Activated T-cell treated with anti-CD3 and anti-CD28 coated beads, Interleukin-2, amount 50 U/mL, for 4 hours (primary cell): ENCODE results near the gene SNTG2. TPM values are rescaled to one million over a fixed set of nuclear protein-coding genes. Genes with fewer than 3 reads are reported as not detected.
"Not testable (repeated sequence)": the region's sequence is repeated elsewhere in the genome, so short reads cannot be mapped to it uniquely, and the experiment has no call there.

Source experiments
- ATAC-seq, 2 donors: fragments of 200-7000 bp; cut with Tn5 transposase; one replicate each; pipeline ENCODE4 v1.10.0; 2021
- DNase-seq: peaks from one replicate; pipeline ENCODE4 v3.0.0-alpha.2; 2020
- H3K27me3 Mint-ChIP-seq: one replicate; pipeline ENCODE4 v1.8.0; 2021; ENCODE audit warnings: low read depth, mixed read lengths
- H3K36me3 Mint-ChIP-seq: one replicate; pipeline ENCODE4 v1.8.0; 2022; ENCODE audit warnings: mixed read lengths; ENCODE audit not compliant: insufficient read depth
- H3K4me1 Mint-ChIP-seq: one replicate; pipeline ENCODE4 v1.8.0; 2021; ENCODE audit warnings: low read depth, mixed read lengths
- H3K4me3 Mint-ChIP-seq: one replicate; pipeline ENCODE4 v1.8.0; 2021; ENCODE audit warnings: mild to moderate bottlenecking, moderate library complexity, mixed read lengths
- H3K9me3 Mint-ChIP-seq: one replicate; pipeline ENCODE4 v1.8.0; 2021; ENCODE audit warnings: mixed read lengths
- total RNA-seq, 3 donors: library from RNA; stranded (reverse); gene quantifications; one replicate each; pipeline ENCODE4 v1.2.1, GENCODE V29; 2021

The SNTG2 gene
- total RNA-seq, 3 donors from 2014 or later: 0.22 to 1.0 (median 0.98) TPM

GRCh38 chr2:1207962-1208510 is 257.4 kb downstream of the SNTG2 start:
- Mint-ChIP-seq H3K4me1 (no peaks in the 10 kb centered on the region), H3K36me3 (no peaks in the 10 kb centered on the region), H3K27me3 (no peaks in the 10 kb centered on the region), H3K4me3 (no peak overlapping the region), H3K9me3 (no peaks in the 10 kb centered on the region)
- DNase-seq (no peak), ATAC-seq (no peak)

GRCh38 chr2:1208522-1208921 is 257.9 kb downstream of the SNTG2 start:
- H3K9me3 Mint-ChIP-seq: peaks cover 2% of the 10 kb centered on the region
- ATAC-seq: no peak
- H3K36me3 Mint-ChIP-seq: no peaks in the 10 kb centered on the region
- no peak overlapping the region for H3K4me3 Mint-ChIP-seq
- H3K4me1 Mint-ChIP-seq: no peaks in the 10 kb centered on the region
- H3K27me3 Mint-ChIP-seq: no peaks in the 10 kb centered on the region
- DNase-seq: no peak

- DNase-seq: no peak
- Mint-ChIP-seq H3K27me3 (no peaks in the 10 kb centered on the region), H3K4me1 (no peaks in the 10 kb centered on the region), H3K9me3 (peaks cover 9% of the 10 kb centered on the region), H3K36me3 (no peaks in the 10 kb centered on the region), H3K4me3 (no peak overlapping the region)
- no peak for ATAC-seq
Observed at GRCh38 chr2:1209246-1209645, 258.6 kb downstream of the SNTG2 start.

- Mint-ChIP-seq H3K36me3 (no peaks in the 10 kb centered on the region), H3K4me3 (no peak overlapping the region), H3K9me3 (peaks cover 11% of the 10 kb centered on the region), H3K27me3 (no peaks in the 10 kb centered on the region), H3K4me1 (no peaks in the 10 kb centered on the region)
- DNase-seq (no peak), ATAC-seq (no peak)
Observed at GRCh38 chr2:1209761-1210160, 259.1 kb downstream of the SNTG2 start.

GRCh38 chr2:1210352-1210751 is 259.7 kb downstream of the SNTG2 start:
- DNase-seq: no peak
- Mint-ChIP-seq H3K4me1 (no peaks in the 10 kb centered on the region), H3K27me3 (no peaks in the 10 kb centered on the region), H3K9me3 (peaks cover 11% of the 10 kb centered on the region), H3K36me3 (no peaks in the 10 kb centered on the region), H3K4me3 (no peak overlapping the region)
- peak in 1 of 2 donors; percentile 55 for ATAC-seq

- Mint-ChIP-seq H3K27me3 (peaks cover 2% of the 10 kb centered on the region), H3K4me1 (peaks cover 3% of the 10 kb centered on the region), H3K4me3 (no peak overlapping the region)
Observed at GRCh38 chr2:1219901-1220573, 269.4 kb downstream of the SNTG2 start.

GRCh38 chr2:1222056-1222455 is 271.4 kb downstream of the SNTG2 start:
- H3K4me1 Mint-ChIP-seq: peaks cover 3% of the 10 kb centered on the region
- peaks cover 2% of the 10 kb centered on the region for H3K27me3 Mint-ChIP-seq
- H3K36me3 Mint-ChIP-seq: no peaks in the 10 kb centered on the region
- no peak for ATAC-seq
- H3K4me3 Mint-ChIP-seq: no peak overlapping the region
- DNase-seq: no peak
- no peaks in the 10 kb centered on the region for H3K9me3 Mint-ChIP-seq

More at GRCh38 chr2:1219901-1220573, 269.4 kb downstream of the SNTG2 start:
- Mint-ChIP-seq H3K9me3 (no peaks in the 10 kb centered on the region), H3K36me3 (no peaks in the 10 kb centered on the region)
- DNase-seq (no peak), ATAC-seq (no peak)

- H3K27me3 Mint-ChIP-seq: no peaks in the 10 kb centered on the region
- no peaks in the 10 kb centered on the region for H3K9me3 Mint-ChIP-seq
- no peak for ATAC-seq
- no peaks in the 10 kb centered on the region for H3K36me3 Mint-ChIP-seq
- H3K4me1 Mint-ChIP-seq: peaks cover 3% of the 10 kb centered on the region
- H3K4me3 Mint-ChIP-seq: no peak overlapping the region
- DNase-seq: no peak
Observed at GRCh38 chr2:1223791-1224190, 273.1 kb downstream of the SNTG2 start.

GRCh38 chr2:1224901-1225300 is 274.3 kb downstream of the SNTG2 start:
- no peak overlapping the region for H3K4me3 Mint-ChIP-seq
- H3K9me3 Mint-ChIP-seq: no peaks in the 10 kb centered on the region
- H3K36me3 Mint-ChIP-seq: no peaks in the 10 kb centered on the region
- H3K4me1 Mint-ChIP-seq: peaks cover 3% of the 10 kb centered on the region
- ATAC-seq (no peak), DNase-seq (no peak)
- no peaks in the 10 kb centered on the region for H3K27me3 Mint-ChIP-seq

GRCh38 chr2:1226766-1227165 is 276.1 kb downstream of the SNTG2 start:
- no peak for ATAC-seq
- H3K36me3 Mint-ChIP-seq: no peaks in the 10 kb centered on the region
- H3K27me3 Mint-ChIP-seq: no peaks in the 10 kb centered on the region
- H3K9me3 Mint-ChIP-seq: no peaks in the 10 kb centered on the region
- no peak for DNase-seq
- H3K4me3 Mint-ChIP-seq: no peak overlapping the region
- no peaks in the 10 kb centered on the region for H3K4me1 Mint-ChIP-seq

GRCh38 chr2:1227274-1227900 is 276.7 kb downstream of the SNTG2 start:
- H3K4me3 Mint-ChIP-seq: no peak overlapping the region
- ATAC-seq: no peak
- no peaks in the 10 kb centered on the region for H3K9me3 Mint-ChIP-seq
- DNase-seq: no peak
- H3K27me3 Mint-ChIP-seq: no peaks in the 10 kb centered on the region
- no peaks in the 10 kb centered on the region for H3K4me1 Mint-ChIP-seq
- H3K36me3 Mint-ChIP-seq: no peaks in the 10 kb centered on the region

GRCh38 chr2:1229596-1229995 is 278.9 kb downstream of the SNTG2 start:
- not testable (repeated sequence) for ATAC-seq, H3K4me3 Mint-ChIP-seq, H3K9me3 Mint-ChIP-seq, H3K36me3 Mint-ChIP-seq, H3K27me3 Mint-ChIP-seq, H3K4me1 Mint-ChIP-seq, DNase-seq

- DNase-seq: no peak
- Mint-ChIP-seq H3K4me3 (no peak overlapping the region), H3K4me1 (no peaks in the 10 kb centered on the region), H3K9me3 (no peaks in the 10 kb centered on the region), H3K27me3 (no peaks in the 10 kb centered on the region), H3K36me3 (no peaks in the 10 kb centered on the region)
- ATAC-seq: no peak
Observed at GRCh38 chr2:1230155-1230893, 279.7 kb downstream of the SNTG2 start.

- no peak for ATAC-seq
- Mint-ChIP-seq H3K36me3 (no peaks in the 10 kb centered on the region), H3K4me1 (no peaks in the 10 kb centered on the region), H3K27me3 (no peaks in the 10 kb centered on the region), H3K9me3 (no peaks in the 10 kb centered on the region), H3K4me3 (no peak overlapping the region)
- no peak for DNase-seq
Observed at GRCh38 chr2:1231466-1232063, 280.9 kb downstream of the SNTG2 start.
